Measurements from ENCODE around the gene RIT1.

DNA sequence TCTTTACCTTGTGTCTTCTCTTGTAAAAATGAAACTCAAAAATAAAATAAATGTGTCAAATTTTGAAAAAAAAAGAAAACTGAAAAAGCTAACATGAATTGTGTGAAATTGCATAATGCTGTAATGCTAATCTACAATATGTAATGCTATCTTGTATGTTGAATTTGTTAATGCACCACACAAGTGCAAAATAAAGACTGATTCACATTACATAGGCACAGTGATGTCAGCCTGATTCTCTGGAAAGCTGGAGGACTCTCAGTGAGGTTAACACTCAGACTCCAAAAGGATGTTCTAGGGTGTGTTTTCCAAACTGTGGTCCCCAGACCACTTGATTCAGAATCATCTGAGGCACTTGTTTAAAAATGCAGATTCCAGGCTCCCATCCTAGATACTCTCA is 26.2 kb downstream of the RIT1 start:
- TF ChIP-seq, protein P1, sequence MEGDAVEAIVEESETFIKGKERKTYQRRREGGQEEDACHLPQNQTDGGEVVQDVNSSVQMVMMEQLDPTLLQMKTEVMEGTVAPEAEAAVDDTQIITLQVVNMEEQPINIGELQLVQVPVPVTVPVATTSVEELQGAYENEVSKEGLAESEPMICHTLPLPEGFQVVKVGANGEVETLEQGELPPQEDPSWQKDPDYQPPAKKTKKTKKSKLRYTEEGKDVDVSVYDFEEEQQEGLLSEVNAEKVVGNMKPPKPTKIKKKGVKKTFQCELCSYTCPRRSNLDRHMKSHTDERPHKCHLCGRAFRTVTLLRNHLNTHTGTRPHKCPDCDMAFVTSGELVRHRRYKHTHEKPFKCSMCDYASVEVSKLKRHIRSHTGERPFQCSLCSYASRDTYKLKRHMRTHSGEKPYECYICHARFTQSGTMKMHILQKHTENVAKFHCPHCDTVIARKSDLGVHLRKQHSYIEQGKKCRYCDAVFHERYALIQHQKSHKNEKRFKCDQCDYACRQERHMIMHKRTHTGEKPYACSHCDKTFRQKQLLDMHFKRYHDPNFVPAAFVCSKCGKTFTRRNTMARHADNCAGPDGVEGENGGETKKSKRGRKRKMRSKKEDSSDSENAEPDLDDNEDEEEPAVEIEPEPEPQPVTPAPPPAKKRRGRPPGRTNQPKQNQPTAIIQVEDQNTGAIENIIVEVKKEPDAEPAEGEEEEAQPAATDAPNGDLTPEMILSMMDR (IDR thresholded peaks at IDR 0.05; ENCODE audit: control extremely low read depth in 1 of 3, insufficient read depth in 1 of 3, low read depth in 1 of 3, low read length in 3 of 3): no peak
- no peak for TF ChIP-seq CREB1 (IDR thresholded peaks at IDR 0.05)
- no peak for TF ChIP-seq POLR2A (IDR thresholded peaks at IDR 0.05; ENCODE audit: control extremely low read depth in 1 of 2, low read depth in 2 of 2, low read length in 2 of 2)
- no peak for TF ChIP-seq FOSL1 (IDR thresholded peaks at IDR 0.05; ENCODE audit: insufficient read depth, low read depth, low read length)
- TF ChIP-seq POLR2AphosphoS5 (IDR thresholded peaks at IDR 0.05; ENCODE audit: low read depth, low read length): no peak
- TF ChIP-seq CHD2 (IDR thresholded peaks at IDR 0.05; ENCODE audit: low read length): no peak
- no peak for TF ChIP-seq RAD21 (IDR thresholded peaks at IDR 0.05 in 1 of 2, conservative IDR thresholded peaks at IDR 0.05 in 1 of 2; ENCODE audit: low read depth in 2 of 2, low read length in 2 of 2)
- TF ChIP-seq NANOG (IDR thresholded peaks at IDR 0.05; ENCODE audit: insufficient read depth, low read depth, low read length, poor library complexity, severe bottlenecking): no peak
- TF ChIP-seq EZH2 (IDR thresholded peaks at IDR 0.05; ENCODE audit: low read depth, low read length, severe bottlenecking): no peak
- no peak for TF ChIP-seq ASH2L (IDR thresholded peaks at IDR 0.05; ENCODE audit: low read length)
